ENCODE data around the gene THADA.
"Not testable (repeated sequence)": the region's sequence is repeated elsewhere in the genome, so short reads cannot be mapped to it uniquely, and the experiment has no call there.

The THADA gene

DNA sequence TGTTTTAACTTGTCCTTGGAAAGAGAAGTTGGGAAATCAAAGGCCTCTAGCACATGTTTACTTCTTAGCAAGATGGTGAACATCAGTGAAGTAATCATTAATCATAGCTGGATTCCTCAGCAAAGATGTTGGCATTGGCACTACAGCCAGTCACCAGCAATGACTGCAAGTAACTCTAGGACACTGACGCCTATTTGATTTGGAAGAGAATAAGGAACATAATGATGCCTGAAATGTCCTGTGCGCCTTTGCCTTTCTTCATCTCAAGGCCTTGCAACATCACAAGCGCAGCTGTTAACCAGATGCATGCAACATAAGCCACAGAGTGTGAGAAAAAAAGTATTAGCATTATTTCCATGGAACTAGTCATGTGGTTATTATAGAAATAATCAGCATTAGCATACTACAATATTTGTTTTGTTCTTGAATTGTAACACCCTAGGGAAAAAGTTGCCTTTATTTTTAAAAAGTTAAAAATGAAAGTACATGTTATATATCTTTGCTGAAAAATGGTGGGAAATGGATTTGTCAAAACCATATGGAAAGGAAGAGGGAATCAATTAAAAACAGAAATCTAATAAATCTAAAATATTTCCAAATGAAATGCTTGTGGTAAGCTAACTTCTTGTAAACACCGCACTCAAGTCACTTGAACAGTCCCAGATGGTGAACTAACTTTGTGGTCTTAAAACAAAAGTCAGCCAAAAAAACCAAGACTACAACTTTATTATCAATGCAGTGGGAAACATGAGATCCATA, 55.6 kb downstream of the THADA start:
- no peak for DNase-seq

DNA sequence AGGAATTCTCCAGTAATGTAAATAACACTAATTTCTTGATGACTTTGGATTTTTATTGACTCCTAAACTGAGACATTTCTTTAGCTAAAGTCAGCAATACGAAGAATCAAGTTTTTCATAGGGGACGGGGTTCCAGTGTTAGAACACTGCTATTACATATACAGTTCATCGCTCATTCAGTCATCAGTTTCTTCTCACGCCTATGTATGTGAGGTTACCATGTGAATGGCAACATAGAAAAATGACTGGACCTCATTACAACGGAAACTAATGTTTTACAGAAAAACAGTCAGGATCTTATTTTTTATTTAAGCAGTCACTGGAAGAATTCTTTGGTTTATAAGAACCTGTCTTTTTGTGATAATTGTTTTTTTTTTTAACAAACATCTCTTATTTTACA, 56.4 kb downstream of the THADA start:
- no peak for DNase-seq

DNA sequence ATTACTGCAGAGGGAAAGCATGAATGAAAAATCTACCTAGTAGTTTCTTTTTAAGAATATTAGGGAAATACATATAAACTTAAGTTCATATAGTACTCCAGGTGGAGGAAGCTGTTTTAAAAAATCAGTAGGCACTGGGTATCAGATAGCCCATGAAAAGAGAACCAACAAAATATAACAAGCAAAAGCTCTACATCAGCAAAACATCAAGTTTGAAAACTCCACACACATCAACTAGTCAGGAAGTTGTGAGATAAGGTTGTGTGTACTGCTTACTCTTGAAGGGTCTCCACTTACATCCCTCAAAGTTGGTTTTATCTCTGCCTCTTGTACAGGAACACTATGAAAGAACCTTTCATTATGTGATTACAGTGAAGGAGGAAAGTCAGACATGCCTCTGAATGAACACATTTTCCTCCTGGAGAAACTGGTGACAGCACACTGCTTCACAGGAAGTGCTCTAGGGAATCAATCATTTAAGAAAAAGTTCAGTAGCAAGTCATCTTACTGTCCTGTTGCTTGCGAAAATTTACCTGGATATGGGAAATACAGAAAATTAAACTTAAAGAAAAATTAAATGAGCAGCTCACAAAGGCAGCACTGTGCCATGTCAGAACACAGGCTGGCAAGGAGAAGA, 57.7 kb downstream of the THADA start:
- no peak for DNase-seq

DNA sequence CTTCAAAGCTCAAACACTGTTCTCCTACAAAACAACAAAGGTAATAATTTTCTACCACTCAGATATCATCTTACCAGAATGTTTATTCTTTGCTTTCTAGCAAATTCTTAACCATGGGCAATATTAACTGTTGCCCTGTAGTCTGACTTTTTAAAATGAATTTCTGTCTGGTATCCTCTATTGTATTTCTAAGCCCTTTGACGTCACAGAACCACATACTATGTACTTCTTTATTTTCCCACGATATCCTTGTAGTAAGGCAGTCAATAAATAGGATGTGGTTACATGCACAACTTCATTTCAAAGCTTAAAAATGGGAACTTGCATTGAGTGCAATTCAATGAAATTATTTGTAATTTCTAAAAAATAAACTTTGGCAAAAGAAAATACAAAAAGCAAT, 58.7 kb downstream of the THADA start:
- no peak for DNase-seq

DNA sequence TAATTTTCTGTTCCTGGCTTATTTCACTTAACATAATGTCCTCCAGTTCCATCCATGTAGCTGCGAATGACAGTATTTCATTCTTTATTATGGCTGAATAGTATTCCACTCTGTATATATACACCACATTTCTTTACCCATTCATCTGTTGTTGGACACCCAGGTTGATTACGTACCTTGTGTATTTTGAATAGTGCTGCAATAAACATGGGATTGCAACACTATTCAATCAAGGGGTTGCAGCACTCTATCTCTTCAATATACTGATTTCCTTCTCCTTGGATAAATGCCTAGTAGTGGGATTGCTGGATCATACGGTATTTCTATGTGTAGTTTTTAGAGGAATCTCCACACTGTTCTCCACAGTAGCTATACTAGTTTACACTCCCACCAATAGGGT, 61.3 kb downstream of the THADA start:
- no peak for DNase-seq

DNA sequence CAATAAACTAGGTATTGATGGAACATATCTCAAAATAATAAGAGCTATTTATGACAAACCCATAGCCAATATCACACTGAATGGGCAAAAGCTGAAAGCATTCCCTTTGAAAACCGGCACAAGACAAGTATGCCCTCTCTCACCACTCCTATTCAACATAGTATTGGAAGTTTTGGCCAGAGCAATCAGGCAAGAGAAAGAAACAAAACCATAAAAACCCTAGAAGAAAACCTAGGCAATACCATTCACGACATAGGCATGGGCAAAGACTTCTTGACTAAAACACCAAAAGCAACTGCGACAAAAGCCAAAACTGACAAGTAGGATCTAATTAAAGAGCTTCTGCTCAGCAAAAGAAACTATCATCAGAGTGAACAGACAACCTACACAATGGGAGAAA, 63.3 kb downstream of the THADA start:
- not testable (repeated sequence) for DNase-seq

DNA sequence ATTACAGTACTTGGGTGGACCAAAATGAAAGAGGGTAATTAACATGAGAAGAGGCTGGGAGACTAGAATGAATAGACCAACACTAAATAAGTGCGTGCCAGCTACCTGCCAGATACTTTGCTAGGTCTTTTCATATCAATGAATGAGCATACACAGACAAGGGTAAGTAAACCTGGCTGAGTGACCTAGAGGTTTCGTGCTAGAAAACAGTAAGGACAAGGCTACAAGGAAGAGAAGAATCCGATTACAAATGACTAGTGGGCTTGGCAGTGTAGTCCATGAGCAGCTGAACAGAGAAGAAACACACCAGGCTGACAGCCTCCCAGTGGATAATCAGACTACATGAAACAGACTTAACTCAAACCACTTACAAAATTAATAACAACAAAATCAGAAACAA, 64.6 kb downstream of the THADA start:
- no peak for DNase-seq

DNA sequence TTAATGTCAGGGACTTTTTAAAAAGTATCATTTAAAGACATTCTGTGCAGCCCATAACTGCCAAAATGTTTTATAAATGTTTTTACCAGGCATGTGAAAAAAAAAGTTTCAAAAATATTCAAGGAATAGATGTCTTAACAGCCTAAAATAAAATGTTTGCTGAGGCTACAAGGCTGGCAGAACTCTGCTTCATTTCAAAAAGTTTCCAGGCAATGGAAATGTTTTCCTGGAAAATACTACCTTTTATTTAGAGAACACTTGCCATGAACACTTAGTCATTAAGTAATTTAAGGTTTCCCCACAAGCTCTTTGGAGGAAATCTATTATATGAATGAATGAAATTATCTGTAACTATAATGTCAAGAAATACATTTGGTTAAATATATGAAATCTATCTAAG, 68.8 kb downstream of the THADA start:
- DNase-seq, result no peak

DNA sequence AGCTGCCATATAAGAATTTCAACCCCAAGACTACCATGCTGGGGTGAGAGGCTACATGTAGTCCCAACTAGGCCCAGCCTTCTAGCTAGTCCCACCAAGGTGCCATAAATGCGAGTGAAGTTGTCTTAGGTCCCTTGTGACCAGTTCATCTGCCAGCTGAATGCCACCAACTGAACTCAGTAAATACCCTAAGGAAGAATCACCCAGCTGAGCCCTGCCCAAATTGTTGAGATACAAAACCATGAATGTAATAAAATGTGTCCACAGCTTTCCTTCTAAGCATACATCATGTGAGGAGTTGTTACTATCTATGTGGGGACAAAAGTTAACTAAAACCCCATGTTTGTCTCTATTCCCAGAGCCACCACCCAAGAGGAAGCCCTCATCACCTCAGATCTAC, 70.3 kb downstream of the THADA start:
- no peak for DNase-seq

DNA sequence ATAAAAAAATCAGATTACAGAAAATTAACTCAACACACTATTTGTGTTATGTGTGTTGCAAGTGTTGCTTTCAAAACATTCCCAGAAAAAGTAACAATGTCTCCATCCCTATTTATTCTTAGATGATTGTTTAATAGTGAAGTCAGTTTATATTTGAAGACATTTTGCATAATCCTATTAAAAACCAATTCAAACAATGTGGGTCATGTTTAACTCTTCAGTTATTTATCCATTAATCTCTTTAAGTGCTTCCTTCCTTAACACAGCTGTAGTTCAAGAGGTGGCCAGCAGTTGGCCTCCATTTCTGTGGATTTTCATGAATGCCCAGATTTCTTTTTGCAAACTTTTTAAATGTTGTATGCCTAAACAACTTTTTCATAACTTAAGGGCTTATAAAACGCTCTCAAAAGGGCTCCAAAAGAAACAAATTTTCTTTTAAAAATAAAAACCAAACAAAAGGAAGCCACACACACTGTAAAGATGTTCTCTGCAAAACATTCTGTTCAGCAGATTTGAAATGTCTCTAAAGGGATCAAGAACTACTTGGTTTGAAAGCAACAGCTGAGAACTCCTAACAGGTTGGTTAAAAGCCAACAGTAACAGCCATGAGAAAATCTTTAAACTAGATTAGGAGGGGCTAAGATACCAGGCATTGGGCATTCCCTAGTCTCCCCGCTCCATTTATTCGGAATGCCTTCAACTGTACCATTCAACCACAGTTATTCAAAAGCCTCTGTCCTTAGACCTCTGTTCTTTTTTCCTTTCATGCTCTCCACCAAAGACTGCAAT, 71.5 kb downstream of the THADA start:
- no peak for DNase-seq

DNA sequence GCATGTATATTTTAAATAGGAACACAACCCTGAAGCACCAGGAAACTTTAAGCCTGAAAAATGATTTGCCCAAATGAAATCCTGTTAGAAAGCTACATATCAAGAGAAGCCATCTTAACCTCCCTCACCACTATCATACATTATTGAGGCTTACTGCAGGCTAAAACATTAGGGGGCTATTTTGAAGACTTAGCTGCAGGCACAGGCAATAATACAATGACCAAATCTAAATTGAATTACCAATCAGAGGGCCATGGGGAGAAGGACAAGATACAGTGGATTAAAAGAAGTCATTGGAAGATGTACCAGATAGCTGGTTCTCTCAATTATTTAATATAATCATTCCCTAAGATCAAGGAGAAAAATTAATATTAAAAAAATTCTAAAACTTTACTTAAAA, 73.7 kb downstream of the THADA start:
- no peak for DNase-seq

DNA sequence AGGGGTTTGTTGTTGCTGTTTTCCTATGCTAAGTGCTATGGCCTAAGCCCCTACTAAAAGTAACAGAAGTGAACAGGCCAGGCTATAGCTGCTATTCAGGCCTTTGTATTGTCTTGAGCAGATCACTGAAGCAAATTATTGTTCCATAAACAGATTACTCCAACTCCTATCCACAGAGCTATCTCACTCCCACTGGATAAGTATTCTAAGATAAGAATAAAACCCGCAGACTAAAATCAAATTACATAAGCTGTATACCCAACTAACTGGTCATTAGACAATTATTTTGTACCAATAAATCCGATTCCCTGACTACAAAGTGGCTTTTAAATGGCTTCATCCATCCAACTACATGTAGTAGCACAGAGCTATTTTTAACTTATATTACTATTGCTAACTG, 74.3 kb downstream of the THADA start:
- no peak for DNase-seq

DNA sequence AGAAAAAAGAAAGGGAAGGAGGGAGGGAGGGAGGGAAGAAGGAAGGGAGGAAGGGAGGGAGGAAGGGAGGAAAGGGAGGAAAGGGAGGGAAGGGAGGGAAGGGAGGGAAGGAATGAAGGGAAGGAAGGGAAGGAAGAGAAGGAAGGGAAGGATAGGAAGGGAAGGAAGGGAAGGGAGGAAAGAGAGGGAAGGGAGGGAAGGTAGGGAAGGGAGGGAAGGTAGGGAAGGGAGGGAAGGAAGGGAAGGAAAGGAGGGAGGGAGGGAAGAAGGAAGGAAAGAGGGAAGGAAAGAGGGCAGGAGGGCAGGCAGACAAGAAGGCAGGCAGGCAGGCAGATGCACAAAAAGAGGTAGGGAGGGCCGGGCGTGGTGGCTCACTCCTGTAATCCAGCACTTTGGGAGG, 74.9 kb downstream of the THADA start:
- no peak for DNase-seq

DNA sequence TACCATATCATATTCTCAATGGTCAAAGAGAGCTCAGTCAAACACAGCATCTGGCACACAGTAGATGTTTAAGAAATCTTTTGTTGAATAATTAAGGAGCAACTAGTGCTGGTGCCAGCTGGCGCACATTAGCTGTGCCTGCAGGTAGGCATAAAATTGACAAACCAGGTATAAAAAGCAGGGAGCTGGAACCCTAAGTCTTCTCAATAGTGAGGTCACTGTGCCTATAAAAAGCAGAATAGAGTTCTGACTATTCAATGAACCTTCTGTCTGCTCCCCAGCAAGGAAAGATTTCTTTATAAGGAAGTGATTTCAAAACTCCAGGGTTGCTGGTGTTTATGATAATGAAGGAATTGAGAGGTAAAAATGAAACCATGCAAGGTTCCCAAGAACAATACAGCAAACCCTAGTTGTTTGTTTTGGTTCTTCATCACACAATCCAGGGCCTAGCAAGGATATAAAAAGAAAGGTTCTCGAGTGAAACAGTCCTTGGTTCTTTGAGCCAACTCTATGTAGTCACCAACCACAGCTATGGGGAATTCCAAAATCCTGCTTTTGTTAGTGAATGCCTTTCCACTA, 76.1 kb downstream of the THADA start:
- no peak for DNase-seq

DNA sequence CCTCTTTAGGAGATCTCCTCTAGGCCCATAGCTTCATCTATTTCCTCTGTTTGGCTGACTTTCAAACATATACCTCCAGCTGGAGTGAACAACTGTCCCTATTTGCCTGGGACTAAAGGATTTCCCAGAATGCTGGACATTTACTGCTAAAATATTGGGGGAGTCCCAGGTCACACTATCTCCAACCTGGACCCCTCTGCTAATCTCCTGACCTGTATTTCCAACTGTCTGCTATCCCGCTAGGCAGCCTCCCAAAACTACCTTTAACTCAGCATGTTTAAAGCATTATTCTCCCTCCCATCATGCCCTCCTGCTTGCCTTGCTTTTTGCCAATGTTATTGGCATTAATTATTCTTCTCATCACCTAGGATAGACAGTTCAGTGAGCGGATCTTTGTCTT, 77.1 kb downstream of the THADA start:
- no peak for DNase-seq

DNA sequence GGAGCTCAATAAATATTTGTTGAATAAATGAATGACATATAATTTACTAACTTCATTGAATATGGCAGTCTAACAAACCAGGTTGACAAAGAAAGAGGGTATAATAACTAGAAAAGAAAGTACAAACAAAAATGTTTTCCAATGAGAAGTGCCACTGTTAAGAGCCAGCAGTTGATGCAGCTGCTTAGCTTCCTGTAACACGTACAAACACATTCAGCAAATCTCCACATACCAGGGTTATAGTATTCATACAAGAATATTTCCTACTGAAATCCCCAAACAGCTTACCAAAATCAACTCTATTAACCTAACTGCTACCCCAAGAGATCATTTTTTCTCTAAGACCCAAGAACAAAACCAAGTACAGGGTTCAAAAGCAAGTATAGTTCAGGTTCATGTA, 77.7 kb downstream of the THADA start:
- DNase-seq, result no peak

DNA sequence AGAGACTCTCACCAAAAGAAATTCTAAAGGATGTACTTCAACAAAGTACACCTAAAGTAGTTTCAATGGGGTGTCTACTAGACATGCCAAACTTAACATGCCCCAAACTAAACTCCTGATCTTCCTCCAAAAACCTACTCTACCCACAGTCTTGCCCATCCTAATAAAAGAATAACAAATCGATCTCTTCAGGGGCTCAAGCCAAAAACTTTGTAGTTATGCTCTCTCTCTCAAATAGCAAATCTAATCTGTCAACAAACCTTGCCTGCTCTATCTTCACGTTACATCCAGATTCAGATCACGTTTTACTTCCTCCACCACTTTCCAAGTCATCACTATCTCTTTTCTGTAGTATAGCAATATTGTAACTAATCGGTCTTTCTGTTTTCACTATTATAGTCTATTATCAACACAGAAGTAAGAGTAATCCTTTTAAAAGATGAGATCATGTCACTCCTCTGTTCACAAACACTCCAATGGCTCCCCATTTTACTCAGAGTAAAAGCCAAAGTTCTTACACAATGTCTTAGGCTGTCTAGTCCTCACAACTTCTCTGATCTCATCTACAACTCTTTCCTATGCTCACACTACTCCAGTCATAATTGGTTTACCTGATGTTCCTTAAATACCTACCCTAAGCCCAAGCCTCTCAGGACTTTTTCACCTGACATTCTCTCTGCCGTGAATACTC, 79.9 kb downstream of the THADA start:
- no peak for DNase-seq

DNA sequence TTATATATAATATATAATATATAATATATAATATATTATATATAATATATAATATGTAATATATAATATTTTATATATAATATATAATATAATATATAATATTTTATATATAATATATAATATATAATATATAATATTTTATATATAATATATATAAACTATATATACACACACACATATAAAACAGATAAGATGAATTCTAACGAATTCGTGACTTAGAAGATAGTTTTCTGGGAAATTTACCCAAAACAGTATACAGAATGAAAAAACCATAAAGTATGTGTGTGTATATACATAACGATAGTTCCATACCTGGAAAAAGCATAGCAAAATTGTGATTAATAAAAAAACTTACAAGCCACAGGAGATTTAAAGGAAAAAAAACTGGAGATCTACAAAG, 80.6 kb downstream of the THADA start:
- DNase-seq, result no peak

DNA sequence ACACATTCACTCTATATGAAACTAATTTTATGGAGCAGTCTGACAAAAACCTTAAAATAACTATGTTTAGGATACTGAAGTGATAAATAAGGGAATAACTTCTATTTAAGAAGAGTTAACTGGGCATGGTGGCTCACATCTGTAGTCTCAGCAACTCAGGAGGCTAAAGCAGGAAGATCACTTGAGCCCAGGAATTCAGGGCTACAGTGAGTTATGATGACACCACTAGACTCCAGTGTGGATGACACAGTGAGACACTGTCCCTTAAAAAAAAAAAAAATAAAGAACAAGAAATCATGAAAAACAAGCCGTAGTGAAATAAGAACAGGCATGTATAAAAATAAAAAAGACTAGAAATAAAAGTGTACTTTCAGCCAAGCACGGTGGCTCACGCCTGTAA, 82.0 kb downstream of the THADA start:
- no peak for DNase-seq

DNA sequence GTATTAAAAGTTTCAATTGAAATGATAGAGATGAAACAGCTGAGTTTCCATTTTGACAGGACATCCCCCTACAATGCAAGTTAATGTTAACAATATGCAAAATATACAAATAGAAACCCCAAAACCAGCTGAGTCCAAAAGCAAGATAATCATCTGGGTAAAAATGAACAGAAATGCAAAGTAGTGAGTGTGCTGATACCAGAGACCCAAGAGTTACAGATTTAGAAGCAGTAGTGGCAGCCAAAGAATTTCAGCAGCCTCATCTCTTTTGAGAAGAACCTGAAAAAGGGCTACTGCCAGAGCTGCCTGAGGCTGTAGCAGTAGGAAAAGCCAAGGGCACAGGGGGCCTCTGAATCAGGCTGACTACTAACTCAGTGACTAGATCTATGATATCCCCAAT, 82.6 kb downstream of the THADA start:
- DNase-seq, result no peak

DNA sequence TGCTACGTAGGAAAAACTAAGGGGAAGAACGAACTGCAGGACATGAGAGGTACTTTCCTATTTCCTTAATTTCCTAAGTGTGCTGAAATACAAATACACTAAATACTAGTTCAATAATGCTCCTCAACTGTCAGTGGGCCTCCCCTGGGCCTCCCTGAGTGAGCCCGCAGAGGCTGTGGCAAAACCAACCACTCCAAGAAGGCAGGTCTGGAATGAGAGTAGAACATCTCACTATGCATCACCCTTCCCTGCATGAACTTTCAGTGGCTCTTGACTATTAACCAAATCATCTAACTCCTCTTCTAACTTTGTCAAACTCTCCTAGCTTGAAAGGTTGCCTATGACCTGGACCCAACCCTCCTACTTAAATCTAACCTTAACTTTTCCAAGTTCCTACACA, 84.6 kb downstream of the THADA start:
- DNase-seq, result no peak

DNA sequence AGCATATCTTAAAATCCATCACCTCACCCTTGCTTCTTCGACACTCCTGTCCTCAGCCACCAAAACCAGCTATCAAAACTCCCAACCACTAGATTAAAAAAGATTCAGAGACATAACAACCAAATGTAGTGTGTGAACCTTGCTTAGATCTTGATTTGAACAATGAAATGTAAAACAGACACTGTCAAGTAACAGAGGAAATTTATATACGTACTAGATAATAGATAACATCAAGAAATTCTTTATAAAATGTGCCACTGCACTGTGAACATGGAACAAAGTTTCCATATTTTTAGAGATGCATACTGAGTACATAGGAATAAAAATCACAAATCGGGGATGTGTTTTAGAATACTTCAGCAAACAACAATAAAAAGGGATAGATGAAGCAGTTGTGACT, 86.0 kb downstream of the THADA start:
- DNase-seq, result no peak

DNA sequence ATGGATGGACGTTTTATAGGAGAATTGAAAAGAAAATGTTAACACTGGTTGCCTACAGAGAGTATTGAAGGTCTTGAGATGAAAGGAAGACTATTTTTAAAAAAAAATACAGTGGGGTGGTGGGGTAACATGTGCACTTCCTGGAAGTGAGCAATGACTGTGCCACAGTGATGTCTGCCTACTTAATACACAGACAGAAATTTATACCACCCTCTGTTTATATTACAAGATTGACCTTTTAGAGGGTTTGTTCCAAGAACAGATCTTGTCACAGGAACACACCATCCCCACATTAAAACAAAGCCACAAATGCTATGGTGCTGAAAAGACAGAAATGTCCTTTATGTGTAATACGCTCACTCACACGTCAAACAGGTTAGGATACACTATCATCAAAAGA, 87.6 kb downstream of the THADA start:
- DNase-seq, result no peak

All from GDM1 (cell line).